NCI-H1105 treated with DMSO at 0.1 percent for 48 hours (cell line): ENCODE results near the gene BPIFB1.

Experiments used
- DNase-seq: peaks from one replicate; lab custom pipeline; 2025; lab: John Stamatoyannopoulos, UW

BPIFB1 gene

DNA sequence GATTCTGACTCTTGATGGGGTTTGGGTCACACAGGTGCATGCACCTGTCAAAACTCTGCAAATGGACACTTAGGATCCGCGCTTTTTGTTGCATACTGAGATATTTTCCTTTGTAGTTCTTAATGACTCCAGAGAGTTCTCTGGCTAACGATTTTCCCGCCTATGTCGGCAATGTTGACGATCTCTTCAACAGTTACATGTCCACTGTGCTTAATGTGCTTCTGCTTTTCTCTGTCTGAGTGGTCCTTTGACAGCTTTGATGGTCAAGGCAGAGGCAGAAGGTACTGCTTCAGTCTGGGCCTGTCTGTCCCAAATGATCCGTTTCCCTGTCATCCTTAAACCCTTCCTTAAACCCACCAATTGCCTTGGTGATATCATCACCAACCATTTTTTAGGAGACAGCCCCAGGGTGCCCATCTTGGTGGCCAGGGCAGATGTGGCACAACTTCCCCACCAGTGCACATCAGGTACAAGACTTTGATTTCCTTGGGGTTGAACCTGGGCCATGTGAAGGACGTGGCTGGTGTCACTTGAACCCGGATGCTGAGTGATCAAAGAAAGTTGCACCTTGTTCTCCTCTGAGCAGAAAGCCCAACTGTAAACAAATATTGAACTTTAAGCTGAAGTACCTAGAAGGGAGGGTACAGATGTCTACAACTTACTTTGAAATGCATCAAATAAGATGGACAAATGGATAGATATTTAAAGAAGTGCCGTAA lies 10.7 kb upstream of the BPIFB1 start:
- DNase-seq, result no peak

DNA sequence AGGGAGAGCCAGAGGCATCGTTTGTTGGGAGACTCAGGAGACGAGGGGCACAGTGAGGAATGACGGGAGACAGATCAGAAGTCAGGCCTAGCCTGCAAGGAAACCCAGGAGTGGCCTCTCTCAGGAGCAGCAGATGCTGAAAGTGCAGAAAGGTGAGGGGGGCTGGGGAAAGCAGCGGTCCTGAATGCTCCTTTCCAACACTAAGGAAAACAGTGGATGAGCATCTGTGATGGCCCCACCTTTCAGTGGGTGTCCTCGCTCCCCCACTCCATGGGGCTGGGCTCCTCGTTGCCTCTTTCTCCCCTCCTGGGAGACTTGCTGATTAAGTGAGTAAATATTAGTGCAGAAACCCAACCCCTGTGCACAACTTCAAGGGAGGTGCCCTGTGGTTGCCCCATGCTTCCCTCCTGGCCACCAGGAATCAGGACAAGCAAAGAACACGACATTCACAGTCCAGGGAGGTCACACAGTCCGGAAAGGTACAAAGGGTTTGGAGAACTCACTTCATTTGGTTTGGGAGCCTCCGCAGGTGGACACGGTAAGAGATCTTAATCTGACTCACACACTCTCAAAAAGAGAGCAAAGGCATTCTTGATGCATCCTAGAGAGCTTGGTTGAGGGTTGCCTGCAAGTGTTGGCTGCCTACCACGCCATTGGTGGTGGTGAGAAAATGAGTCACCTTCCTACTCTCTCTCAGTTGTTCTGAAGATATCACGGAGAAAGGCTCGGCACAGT lies 9.7 kb upstream of the BPIFB1 start:
- DNase-seq, result no peak

DNA sequence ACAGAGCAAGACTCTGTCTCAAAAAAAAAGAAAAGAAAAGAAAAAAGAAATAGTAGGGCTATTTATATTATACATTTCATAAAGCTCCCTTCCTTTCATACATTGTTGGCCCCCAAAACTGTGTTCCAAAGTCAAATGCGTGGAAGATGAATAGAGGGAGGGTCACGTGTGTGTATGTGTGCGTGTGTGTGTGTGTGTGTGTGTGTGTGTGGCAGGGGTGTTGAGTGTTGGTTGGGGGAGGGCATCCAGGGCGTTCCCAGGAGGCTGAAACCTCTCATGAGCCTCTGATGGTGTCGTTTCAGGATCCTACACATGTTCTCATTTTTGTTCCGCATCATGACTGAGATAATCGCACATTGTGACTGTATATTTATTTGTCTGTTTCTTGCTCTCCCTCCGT lies 7.8 kb upstream of the BPIFB1 start:
- no peak for DNase-seq

DNA sequence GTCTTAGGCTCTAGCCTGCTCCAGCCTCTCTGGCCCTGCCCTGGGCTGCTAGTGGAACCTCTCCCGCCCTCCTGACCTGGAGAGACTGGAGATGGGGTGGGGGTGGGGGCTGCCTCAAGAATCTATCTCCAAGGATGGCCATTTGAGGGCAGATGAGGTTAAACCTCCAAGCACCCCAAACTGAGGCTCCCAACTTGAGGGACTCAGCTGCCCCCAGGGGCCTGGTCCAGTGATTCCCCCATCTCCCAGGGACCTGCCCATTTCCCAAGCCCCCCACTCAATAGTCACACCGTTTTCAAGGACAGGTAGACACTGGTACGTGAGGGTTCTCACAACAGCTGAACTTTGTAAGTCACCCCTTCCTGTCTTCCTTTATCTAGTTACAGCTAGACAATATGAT lies 7.1 kb upstream of the BPIFB1 start:
- DNase-seq, result no peak

DNA sequence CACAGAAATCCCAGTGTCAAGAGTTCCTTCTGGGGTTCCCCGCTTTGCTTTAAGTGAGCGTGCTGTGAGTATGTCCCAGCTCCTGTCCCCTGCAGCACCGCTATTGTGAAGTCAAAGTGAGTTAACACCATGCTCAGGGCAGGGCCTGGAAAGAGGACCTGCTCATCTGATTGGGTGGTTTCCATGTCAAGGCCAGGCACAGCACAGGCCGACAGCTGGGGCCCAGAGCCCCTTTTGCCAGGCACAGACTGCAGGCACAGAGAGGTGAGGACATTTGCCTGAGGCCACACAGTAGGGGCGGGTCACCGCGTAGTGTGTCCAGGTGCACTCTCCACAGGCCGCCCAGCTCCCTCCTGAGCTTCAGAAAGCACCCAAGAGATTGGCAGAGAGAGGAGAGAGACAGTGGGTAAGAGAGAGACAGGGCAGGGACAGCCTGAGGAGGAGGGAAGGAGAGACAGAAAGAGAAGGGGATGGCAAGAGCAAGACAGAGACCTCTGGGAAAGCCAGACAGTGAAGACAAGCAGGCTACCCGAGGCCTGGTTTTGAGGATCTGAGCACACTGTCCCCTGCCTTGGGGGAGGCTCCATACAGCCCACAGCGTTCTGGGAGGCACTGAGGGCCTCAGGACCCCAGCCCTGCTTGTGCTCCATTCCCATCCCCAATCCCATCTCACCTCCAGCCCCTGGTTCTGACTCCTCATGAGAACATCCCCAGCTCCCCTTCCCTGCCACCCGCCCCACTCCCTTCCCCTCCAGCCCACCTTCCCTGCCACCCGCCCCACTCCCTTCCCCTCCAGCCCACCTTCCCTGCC lies 6.5 kb upstream of the BPIFB1 start:
- DNase-seq, result no peak

DNA sequence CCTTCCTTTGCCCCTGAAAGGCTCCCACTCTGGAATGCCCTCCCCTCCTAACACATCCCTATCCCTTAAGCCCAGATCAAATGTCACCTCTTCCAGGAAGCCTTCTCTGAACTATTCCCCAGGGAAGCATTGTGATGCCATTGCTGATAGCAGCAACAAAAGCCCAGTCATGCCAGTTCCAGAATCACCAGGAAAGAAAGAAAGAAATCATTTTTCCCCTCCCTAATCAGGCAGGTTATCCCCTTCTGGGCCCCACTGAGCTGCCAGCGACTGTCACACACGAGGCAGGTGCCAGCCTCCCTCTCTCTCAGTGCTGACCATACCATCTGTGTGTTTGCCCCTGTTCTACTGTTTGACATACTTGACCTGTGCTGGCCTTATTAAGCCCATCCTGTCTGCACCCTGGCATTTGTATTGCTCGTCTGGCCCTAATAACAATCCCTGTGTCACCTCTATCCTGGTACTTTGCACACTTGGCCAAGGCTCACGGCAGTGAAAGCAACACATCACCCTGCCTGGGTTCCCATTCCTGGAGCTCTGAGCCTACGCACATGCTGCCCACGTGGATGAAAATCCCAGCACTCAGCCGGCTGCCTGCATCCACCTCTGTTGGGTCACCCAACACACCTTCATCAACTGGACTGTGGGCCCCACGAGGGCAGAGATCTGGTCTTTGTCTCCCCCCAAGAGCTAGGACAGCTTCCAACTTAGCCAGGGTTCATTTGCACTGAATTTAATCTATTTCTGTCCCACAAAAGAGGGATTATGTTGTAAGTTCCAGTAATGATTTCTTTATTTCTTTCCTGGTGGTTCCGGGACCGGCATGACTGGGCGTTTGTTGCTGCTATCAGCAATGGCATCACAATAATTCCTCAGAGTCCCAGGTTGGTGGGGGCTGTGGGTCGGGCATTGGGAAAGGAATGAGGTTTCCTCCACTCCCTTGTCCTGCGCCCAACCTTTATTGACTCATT lies 5.3 kb upstream of the BPIFB1 start:
- DNase-seq, result no peak

DNA sequence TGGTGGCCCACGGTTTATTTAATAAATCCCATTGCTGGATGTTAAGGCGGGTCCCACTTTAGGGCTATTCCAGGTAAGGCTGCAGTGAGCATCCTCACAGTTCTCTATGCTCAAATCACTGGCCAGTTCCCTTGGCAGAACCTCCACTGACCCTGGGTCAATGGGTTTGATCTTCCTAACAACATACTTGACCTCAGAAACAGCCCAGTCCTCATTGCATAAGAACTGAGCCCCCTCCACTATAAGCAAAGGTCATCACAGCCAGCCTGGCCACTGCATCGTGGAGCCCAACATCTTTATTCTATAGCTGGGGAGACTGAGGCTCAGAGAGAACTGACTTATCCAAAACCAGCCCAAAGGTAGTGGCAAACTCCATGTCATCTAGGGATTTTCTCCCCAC lies 4.3 kb upstream of the BPIFB1 start:
- no peak for DNase-seq

DNA sequence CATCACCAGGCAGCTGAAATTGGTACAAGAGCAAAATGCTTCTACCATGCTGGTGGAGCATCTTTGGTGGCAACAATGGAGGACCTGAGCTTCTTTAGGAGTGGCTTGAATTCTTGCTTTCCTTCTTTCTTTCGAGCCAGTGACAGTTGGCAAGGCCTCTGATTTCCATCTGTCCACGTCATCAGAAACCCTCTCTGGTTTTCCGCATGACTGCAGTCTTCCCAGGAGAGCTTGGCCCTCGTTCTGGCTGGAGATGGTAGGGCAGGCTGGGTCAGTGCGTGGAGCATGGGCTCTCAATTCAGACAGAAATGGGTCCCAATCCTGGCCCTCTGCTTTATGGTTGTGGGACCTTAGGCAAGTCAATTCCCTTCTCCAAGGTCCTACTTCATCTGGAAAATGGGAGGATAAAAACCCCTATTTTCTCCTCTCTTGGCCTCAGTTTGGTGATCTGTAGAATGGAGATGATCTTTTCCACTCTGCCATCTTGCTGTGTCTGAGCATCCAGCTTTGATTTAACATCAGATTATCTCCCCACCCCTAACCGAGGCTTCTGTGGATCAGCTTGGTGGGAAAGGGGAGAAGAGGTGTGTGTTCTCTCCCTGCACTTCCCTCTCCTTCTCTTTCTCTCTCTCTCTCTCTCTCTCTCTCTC lies 3.6 kb upstream of the BPIFB1 start:
- no peak for DNase-seq

DNA sequence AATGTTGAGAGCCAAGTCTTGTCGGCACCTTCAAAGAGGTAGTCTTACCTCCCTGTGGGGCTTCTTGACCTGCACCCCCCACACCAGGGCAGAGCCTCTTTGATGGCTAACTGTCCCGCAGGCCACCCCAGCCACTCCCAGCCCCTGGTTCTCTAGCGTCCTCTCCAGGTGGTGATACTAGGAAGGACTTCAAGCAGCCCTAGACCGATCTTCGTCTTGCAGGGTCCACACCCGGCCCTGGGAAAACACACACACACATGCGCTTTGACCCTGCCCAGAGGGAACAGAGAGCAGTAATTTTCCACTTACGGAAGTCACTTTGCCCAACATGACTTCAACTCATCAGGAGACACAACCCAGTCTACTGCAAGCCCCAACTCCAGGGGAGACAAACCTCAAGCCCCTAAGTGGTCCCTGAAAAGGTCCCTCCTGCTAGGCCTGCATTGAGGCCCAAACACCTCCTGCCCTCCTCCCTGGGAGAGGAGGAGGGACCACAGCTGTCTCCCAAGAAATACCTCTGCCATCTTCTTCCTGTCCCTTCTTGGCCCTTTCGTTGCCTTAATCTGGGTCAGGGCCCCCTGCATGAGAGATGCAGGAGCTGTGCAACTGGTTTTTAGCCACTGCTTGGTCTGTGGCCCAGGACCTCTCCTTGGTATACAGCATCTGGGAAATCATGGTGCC lies 2.9 kb upstream of the BPIFB1 start:
- DNase-seq, result no peak

DNA sequence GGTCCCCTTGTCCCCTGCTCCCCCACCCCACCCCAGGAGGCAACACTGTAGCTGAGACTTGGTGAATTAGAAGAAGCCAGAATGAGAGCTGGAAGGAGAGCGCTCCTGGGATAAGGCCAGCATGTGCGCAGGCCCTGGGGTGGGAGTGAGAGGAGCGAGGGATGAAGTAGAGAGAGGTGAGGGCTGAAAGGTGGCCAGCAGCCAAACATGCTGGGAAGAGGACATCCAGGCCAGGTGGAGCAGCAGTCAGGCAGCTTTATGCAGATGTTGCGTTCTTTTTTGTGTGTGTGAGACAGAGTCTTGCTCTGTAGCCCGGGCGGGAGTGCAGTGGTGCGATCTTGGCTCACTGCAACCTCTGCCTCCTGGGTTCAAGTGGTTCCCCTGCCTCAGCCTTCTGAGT lies 2.2 kb upstream of the BPIFB1 start:
- no peak for DNase-seq

DNA sequence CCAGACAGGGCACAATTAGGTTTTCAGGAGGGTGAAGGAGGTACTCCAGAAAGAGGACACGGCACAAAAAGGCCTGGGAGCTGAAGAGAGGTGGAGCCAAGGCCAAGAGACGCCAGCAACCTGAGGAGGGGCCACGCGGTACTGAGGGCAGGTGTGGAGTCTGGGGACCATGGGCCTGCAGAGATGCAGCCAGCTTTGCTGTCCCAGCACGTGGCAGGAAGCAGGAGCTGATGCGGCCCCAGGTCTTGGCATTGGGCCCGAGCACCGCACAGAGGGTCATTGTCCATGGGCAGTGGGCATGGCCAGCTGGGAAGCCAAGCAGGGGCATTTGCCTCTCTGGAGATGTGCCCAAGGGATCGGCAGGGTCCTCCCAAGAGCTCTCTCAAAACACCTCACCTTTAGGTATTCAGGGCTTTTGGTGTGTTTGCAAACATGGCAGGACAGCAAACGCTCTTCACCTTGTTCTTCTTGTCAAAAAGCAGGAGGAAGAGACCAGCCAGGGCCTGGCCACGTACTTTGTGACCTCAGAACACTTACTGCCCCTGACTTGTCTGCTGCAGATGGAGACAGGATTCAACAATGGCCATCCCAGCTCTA lies 1.4 kb upstream of the BPIFB1 start:
- DNase-seq, result no peak

DNA sequence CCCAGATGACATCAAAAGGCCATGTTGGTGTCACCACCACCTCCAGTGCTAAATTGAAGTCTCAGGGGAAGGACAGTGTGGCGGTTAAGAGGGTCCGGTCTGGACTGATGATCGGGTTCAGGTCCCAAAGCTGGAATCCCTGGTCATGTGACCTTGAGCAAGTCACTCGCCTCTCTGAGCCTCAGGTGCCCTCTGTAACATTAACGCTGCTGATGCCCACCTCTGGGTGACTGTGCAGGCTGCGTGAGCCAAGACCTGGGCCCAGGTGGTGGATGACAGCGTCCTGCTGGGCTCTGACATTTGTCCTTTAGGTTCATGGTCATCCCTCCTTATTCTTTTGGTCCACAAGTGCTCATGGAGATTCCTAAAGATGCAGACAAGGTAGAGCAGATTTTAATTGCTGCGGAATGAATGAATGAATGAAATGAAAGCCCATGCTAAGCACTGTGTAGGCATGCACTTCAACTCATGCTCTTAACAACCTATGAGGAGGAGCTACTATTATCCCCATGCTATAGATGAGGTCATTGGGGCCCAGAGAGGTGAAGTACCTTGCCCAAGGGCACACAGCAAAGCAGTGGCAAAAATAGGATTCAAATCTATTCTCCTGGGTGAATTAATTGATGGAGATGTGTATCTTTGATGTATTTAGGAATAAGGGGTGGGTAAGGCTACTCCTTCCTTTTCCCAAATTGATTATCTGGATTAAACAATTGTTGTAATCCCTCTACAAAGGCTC lies 649 bp upstream of the BPIFB1 start:
- DNase-seq, result no peak

DNA sequence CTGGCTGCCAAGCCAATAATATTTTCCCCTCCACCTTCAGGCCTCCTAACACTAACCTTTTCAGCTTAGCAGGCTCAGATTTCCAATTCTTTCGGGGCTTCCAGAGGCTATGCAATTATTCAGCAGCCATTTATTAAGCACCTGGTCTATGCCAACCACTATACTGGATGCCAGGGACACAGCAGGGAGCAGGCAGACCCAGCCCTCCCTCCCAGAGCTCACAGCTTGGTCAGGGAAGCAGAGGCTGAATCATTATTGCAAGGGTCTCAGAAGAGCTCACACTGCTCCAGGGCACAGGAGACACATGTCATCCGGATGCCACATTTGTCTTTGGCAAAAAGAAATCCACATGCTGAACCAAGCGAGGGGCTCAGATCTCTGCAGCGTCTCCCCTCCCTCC lies 1.3 kb downstream of the BPIFB1 start:
- DNase-seq, result peak; percentile 19

DNA sequence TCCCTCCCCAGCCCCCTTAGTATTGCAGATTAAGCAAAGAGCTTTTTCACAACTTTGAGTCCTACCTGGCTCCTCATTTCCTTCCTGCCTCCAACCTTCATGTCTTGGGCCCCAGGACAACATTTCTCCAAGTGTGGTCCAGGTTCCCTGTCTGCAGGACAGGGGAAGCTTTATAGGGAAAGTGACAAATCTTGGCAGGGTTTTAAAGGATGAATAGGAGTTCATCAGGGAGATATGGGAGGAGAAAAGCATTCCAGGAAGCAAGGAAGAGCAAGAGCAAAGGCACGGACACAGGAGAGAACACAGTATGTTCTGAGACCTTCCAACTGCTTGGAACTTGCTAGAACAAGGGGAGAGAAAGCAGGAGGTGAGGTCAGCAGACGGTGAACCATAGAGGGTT lies 1.9 kb downstream of the BPIFB1 start:
- no peak for DNase-seq

DNA sequence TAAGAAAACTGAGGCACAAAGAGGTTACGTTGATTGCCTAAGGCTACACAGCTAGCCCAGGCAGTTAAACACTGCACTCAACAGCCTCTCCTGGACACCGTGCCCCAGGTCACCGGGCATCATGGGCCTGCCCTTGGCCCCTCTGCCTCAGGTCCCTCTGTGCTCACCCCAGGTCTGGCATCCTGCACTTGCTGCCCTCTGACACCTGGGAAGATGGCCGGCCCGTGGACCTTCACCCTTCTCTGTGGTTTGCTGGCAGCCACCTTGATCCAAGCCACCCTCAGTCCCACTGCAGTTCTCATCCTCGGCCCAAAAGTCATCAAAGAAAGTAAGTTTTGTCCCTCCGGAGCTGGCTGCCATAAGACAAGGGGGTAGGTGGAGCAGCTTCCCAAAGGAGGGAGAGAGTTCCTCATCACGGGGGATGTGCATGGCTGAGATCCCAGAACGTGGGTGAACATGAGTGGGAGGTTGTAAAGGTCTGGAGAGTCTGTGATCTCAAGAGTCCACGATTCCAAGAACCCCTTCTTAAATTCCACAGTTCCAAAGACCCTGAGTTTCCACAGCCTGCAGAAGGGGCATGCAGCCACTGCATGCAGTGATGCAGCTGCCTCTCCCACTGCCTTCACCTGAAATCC lies 3.0 kb downstream of the BPIFB1 start:
- DNase-seq, result no peak

DNA sequence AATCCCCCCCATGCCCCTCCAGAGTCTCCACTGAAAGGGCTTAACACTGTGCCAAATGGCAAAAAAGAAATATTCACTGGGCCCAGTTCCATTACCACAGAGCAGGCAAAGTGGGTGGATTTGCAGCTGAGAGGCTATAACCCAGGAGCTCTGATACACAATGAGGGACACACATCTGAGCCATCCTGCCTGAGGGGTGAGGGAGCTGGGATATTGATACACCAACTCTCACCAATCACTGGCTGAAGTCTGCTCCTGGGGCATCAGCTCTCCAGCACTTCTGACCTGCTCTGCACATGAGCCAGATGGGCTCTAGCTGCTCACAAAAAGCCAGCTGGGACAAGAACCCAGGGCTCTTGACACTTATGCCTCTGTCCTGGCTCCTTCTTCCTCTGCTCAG lies 4.9 kb downstream of the BPIFB1 start:
- no peak for DNase-seq

DNA sequence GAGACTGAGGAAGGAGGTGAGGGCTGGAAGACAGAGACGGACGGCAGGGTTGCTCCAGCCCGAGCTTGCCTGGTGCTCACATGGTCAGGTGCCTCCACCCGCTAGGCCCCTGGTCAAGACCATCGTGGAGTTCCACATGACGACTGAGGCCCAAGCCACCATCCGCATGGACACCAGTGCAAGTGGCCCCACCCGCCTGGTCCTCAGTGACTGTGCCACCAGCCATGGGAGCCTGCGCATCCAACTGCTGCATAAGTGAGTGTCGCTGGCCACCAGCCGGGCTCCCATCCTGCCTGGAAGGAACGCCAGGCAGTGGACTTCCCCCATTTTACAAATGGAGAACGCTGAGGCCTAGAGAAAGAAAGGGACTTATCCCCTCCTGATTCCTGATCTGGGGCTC lies 7.8 kb downstream of the BPIFB1 start:
- DNase-seq, result no peak

DNA sequence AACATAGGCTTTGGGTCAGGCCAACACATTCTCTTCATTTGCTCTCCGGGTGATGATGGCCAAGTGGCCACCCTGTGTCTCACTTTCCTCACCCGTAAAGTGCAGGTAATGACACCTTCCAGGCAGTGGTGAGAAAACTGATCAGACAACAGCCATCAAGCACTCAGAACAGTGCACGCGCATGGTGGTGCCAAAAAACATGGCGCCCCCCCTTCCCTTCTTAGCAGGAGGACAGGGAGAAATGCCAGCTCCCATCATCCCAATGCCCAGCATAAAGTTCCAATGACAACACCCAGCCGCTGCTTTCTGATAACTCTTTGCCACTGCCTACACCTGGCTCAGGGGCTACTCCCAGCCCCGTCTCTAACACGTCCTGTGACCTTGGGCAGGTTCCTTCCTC lies 8.4 kb downstream of the BPIFB1 start:
- DNase-seq, result no peak

DNA sequence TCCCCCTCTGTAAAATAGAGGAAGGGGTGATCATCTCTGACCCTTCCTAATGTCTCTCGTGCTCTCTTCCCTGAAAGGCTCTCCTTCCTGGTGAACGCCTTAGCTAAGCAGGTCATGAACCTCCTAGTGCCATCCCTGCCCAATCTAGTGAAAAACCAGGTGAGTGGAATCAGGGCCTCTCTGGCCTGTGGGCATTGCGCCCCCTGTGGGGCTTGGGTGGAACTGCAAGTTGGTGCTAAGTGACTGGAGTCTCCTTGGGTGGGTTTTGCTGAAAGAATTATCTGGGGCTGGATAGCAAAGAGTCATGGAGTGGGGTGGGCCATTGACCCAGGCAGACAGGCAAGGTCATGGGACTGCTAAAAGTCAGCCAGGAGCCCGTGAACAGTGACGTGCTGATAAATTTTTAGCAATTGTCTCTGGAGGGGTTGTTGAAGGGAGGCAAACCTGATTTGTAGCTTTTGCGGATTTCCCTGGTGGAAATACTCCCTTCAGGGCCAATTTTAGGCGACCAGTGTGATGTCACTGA lies 8.9 kb downstream of the BPIFB1 start:
- DNase-seq, result peak; percentile 51
